HG02938 (cell line): ENCODE measurements around the gene IL34.
"Not testable (repeated sequence)": the region's sequence is repeated elsewhere in the genome, so short reads cannot be mapped to it uniquely, and the experiment has no call there.

ENCODE experiments used
- ATAC-seq: cut with Tn5 transposase; IDR thresholded peaks from one replicate; pipeline ENCODE4 v1.9.1; 2021; ENCODE audit warnings: mild to moderate bottlenecking, moderate library complexity; ENCODE audit not compliant: unreplicated experiment

The IL34 gene

DNA sequence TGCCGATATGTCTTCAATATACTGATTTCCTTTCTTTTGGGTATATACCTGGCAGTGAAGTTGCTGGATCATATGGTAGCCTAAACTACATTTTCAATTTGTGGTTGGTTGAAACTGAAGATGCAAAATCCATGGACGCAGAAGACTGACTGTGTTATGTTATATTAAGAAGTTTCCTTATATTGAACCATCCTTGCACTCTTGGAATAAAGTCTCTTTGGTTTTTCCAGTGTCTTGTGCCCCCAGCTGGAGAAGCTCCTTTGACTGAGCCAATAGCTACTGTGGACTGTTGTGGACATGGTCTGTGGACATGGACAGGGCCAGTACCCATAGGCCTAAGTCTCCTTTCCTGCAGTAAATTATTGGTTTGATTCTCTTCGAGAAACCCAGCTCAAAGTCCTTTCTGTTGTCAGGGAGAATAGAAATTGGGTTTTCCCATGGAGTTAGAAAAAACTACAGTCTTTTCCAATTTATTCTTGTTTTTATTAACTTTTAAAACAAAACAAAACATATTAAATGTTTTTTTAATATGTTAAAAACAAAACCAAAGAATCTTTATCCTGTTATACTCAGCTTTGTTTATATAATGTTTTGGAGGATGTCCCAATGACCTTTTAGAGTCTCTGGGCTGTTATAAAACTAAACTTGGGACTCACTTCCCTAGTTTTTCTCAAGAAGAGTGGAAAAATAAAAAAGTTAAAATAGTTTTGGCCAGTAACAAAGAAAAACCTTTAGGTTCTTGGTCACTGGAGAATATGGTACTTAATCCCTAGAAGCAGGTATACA is 15.2 kb upstream of the IL34 start:
- ATAC-seq = no peak

DNA sequence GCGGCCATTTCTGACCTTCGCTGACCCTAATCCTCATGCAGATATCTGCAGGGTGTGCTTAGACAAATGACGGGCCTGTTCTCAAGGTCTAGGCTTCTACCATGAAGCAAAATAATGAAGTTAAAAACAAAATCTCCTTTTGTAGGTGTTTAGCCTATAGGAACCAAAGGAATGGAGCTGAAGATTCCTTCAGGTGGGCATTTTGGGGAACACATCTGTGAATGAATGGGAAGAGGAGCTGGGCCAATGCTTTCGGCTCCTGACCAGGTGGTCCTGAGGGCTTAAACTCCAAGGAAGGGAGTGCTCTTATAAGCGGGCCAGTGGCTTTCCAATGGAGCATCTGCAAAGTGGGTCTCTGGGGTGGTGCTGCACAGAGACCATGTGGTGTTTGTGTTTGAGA is 14.1 kb upstream of the IL34 start:
- no peak for ATAC-seq

DNA sequence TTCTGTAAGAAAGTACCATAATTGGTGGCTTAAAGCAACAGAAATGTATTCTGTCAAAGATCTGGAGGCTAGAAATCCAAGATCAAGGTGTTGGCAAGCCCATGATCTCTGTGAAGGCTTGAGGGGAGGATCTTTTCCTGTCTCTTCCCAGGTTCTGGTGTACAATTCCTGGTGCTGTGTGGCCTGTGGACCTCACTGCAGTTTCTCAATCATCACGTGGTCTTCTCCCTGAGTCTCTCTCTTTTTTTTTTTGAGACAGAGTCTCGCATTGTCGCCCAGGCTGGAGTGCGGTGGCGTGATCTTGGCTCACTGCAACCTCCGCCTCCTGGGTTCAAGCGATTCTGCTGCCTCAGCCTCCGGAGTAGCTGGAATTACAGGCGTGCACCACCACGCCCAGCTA is 12.7 kb upstream of the IL34 start:
- not testable (repeated sequence) for ATAC-seq

DNA sequence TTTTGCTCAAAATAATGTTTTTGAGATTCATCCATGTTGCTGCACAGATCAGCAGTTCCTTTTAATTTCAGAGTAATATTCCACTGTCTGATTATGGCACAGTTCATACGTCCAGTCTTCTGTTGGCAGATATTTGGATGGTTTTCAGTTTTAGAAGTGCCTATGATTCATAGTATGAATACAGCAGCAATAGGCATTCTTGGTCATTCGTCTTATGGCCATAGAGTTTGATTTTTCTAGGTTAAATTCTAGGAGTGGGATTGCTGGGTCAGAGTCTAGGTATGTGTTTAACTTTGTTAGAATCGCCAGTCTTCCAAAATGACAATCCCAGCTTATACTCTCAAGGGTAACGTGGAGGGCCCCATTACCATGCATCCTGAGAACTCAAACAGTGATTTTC is 11.5 kb upstream of the IL34 start:
- no peak for ATAC-seq

DNA sequence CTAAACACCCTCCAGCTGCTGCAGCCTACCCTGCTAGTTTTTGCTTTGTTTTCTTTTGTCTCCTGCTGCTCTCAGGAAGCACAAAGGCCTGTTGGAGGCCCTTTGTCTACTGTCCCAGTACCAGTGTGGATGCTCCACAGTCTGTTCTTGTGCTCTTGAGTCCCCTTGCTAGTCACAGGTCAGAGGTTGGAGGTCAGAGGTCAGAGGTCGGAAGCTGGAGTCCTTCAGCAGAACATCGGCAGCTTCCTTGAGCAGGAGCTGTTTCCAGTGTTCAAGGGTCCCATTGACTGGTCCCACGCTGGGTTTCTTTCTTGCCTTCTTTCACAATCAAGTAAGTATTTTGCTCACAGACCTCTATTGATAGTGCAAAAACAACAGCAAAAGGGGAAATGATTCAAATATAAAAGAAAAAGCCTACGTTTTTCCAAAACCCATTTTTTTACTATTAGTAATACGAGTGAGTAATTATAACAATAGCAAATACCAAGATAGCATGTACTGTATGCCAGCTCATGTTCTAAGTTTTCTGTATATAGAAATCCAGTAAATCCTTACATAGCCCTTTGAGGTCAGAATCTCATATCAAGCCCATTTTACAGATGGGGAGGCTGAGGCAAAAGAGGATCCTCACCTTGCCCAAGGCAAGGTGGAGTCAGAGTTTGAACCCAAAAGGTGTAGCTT is 10.9 kb upstream of the IL34 start:
- no peak for ATAC-seq

DNA sequence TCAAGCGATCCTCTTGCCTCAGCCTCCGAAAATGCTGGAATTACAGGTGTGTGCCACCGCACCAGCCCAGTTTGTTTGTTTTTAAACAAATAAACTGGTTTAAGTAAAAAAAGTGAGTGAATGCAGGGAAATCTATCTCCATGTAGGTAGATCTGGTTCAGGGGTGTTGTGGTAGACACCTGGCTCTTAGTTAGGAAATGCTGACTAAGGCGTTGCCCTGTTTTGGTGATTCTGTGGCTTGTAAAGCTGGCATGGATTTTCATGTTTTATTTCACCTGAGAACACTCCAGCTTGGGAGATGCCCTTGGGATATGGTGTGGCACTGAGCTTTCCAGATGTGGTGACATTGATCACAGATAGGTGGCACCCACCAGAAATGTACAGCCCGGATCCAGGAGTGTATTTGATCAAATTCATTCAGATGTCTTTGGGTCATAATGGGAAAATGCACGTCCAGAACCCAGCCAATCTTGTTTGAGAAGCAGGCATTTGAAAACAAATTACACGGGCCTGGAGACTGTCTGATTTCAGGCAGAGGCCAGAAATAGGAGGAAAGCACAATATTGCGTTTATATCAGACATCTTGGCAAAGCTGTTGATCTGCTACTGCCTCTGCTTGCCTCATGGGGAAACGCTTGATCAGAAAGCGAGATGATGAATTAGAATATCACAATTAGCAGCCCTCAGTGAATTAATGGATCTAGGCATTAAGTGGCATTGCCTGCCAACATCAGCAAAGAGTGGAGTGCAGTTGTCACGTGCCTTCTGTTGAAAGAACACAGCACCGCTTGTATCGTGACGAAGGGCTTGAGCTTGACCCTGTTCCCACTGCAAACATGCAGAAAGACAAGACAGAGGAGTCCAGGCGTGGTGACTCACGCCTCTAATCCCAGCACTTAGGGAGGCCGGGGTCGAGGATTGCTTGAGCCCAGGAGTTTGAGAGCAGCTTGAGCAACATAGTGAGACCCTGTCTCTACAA is 7.3 kb upstream of the IL34 start:
- no peak for ATAC-seq

DNA sequence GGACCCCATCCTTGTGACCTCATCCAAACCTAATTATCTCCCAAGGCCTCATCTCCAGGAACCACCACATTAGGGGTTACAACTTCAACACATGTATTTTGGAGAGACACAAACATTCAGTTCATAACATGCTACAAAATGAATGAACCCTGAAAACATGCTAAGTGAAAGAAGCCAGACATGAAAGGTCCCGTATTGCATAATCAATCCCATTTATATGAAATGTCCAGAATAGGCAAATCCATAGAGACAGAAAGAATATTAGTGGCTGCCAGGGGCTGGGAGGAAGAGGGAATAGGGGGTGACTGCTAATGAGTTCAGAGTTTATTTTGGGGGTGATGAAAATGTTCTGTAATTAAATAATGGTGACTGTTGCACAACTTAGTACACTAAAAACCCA is 3.7 kb upstream of the IL34 start:
- no peak for ATAC-seq

DNA sequence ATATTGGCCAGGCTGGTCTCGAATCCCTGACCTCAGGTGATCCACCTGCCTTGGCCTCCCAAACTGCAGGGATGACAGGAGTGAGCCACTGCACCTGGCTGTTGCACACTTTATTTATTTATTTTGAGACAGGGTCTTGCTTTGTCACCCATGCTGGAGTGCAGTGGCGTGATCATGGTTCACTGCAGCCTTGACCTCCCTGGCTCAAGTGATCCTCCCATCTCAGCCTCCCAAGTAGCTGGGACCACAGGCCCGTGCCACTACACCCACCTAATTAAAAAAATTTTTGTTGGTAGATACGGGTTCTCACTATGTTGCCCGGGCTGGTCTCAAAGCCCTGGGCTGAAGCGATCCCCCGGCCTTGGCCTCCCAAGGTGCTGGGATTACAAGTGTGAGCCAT is 3.1 kb upstream of the IL34 start:
- ATAC-seq = not testable (repeated sequence)

DNA sequence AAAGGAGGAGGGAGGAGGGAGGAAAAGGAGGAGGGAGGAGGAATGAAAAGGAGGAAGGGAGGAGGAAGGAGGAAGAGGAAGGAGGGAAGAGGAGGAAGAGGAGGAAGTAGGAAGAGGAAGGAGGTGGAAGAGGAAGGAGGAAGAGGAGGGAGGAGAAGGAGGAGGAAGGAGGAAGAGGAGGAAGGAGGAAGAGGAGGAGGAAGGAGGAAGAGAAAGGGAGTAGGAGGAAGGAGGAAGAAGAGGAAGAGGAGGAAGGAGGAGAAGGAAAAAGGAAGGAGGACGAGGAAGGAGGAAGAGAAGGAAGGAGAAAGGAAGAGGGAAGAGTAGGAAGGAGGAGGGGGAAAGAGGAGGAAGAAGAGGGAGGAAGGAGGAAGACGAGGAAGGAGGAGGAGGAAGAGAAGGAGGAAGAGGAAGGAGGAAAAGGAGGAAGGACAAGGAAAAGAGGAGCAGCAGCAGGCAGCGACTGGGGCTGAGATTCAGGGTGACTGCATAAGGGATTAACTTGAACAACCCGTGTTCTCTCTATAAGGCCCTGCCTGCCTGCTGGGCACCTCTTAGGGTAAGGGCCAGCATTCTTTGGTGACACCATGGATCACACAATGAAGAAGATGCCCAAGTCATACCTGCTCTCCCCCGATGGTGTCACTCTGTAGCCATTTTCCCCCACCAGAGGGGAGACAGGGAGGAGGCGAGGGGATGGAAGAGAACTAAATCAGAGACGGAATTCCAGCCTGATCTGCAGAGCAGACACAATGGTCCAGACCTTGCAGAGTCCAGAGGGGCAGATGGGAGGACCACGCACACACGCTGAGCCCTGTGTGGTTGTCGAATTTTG is 1.4 kb upstream of the IL34 start:
- no peak for ATAC-seq

DNA sequence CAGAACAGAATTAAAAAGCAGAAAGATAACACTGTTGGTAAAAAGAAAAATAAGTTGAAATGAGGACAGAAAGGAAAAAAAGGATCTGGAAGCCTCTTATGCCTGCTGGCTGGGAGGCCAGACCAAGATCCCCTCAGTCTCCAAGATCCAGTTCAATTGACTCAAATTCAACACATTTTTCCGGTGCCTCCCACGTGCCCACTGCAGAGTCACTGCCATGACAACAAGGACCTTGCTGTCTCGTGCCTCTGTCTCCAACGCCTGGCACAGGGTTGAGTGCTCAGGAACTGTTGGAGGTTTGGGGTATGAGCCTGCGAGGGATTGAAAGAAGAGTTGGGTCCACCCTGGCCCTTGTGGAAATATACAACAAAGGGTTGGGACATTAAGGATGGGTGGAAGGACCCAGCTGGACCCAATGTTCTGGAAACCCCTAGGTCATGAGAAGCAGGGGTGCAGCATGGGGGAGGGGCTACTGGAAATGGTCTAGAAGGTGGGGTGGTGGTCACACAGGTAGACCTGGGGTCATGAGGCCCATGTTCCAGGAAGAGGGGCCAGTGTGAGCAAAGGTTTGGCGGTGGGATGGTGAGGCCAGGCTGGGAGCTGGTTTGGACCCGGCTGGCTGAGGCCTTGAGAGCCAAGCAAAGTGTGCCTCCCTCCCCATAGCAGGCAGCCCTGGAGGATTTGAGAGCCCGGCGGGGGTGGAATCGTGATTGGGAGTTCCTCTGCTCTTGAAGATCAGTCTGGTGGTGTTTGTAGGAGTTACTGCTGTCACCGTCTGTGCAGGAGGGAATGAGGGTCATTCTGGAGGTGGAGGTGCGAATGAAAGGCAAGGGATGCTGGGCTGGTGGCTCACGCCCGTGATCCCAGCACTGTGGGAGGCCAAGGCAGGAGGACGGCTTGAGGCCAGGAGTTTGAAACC is 1.3 kb downstream of the IL34 start:
- no peak for ATAC-seq

DNA sequence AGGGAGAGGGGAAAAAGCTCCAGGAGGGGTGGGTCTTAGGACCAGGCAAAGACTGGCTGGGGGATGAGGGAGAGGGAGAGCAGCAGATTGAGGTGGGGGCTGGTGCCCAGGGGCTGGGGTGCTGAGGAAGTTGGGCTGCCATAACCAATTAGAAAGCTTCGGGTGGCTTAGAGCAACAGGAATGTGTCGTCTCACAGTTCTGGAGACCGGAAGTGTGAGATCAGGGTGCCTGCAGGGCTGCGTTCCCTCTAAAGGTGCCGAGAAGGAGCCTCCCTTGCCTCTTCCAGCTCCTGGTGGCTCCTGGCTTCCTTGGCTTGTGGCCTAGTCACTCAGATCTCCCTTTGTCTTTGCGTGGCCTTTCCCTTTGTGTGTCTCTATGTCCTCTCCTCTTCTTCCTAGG is 2.2 kb downstream of the IL34 start:
- no peak for ATAC-seq

DNA sequence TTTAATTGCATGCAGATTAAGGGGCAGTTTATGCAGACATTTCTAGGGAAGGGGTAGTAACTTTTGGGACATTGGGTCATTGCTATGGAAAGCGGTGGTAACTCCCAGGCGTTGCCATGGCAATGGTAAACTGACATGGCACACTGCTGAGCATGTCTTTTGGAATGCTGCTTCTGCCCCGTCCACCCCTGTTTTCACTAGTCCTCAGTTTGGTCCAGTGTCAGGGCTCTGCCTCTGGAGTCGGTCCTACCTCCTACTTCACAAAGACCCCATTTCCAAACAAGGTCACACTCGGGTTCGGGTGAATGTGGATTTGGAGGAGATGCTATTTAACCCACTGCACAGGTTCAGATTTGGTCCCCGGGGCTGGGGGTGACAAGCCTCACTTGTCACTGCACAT is 2.9 kb downstream of the IL34 start:
- ATAC-seq = no peak

DNA sequence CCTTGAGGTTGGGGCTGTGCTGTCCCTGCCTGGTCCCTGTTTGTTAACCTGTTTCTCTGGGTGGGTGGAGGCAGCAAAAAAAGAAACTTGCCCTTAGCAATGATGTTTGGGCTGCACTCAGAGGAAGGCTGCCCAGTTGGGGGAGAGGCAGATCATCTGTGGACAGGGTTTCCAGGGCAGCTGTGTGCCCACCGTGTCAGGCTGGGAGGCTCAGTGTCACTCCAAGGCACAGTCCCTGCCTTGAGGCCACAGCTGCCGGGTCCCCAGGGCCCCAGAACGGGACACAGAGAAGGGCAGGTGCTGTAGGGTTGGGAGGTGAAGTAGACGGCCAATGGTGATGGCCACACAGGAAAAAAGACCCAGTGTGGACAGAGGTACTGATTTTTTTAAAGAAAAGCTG is 3.9 kb downstream of the IL34 start:
- ATAC-seq = no peak

DNA sequence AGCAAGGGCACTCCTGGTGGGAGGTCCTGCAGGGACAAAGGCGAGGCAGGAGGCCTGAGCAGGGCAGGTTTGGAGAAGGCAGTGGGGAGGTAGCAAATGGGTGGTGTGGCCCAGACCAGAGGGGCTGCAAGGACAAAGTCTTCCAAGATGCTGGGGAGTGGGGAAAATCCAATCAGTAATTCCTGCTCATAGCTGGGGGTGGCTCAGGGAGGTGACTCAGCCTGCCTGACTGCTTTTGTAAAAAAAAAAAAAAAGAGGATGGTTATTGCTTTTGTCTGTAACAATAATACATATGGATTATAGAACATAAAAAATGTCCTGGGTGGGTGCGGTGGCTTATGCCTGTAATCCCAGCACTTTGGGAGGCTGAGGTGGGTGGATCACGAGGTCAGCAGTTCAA is 5.2 kb downstream of the IL34 start:
- ATAC-seq = no peak

DNA sequence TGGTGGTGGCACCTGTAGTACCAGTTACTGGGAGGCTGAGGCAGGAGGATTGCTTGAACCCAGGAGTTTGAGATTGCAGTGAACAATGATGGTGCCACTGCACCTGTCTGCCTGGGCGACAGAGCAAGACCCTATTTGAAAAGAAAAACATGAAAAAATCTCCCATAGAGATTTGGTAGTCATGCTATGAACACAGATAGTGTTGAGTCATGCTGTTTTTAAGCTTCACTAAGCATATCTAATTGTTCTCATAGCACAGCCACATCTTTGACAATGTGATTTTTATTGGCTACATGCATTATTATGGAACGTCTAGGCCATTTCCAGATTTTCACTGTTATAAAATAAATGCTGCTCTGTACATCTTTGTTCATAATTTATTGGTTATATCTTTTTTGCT is 6.0 kb downstream of the IL34 start:
- no peak for ATAC-seq

DNA sequence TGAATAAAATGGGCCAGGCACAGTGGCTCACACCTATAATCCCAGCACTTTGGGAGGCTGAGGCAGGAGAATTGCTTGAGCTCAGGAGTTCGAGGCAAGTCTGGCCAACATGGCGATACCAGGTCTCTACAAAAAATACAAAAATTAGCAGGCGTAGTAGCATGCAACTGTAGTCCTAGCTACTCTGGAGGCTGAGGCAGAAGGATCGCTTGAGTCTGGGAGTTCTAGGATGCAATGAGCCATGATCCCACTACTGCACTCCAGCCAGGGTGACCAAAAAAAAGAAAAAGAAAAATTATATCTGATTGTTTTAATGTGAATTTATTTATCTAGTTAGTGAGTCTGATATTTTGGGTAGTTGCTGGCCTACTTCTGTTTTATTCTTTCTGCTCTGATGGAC is 7.0 kb downstream of the IL34 start:
- ATAC-seq = no peak

DNA sequence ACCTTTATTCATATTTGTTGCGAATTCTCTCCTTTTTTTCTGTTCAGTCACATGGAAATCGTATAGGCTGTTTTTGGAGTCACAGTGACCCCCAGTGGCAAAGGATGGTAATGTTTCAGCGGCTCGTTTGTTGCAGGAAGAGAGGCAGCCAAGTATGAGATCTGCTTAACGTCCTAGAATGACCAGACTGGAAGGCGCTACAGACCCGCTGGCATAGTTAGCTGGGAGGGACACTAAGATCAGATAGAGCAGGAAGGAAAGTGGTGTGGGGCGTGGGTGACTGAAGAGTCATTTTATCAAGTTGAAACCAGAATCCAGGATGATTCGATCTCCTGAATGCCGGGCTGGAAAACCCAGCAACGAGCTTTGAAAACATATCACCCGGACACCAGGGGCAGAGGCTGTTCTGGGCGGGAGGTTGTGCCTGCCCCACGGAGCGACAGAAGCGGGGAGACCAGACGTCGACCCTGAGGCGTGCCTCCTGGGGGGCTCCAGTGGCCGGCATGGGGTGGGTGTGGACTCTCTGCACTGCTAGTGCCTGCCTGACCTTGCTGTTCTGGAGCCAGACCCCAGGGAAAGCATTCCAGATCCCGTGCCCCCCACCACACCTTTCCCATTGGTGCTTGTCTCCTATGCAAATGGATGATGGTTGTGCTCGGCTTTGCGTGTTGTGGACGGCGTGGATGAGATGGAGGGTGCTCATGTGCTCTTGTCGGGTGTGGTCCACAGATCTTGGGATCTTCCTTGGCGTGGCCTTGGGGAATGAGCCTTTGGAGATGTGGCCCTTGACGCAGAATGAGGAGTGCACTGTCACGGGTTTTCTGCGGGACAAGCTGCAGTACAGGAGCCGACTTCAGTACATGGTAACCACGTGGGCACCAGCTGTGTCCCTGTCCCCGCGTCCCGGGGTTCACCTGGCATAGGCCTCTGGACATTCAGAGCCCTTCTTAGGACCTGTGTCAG is 7.7 kb downstream of the IL34 start:
- ATAC-seq = no peak

DNA sequence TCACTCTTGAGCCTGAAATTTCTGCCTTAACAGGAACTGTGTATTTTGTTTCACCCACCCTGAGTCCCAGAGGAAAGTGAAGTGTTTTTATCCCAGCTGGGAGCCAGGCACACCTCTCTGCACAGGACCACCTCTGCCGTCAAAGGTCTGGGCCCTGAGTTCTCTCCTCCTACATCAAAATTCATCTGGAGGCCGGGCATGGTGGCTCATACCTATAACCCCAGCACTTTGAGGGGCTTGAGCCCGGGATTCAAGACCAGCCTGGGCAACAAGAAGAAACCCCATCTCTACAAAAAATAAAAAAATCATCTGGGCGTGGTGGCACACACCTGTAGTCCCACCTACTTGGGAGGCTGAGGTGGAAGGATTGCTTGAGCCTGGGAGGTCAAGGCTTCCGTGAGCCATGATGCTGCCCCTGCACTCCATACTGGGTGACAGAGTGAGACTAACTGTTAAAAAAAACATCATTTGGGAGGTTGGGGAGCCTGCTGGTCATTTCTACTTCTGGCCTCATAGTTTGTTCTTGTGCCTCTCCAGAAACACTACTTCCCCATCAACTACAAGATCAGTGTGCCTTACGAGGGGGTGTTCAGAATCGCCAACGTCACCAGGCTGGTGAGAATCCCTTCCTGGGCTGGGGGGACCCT is 9.8 kb downstream of the IL34 start:
- no peak for ATAC-seq
